SH-SY5Y (cell line): ENCODE measurements around the gene SNRPE.

Experiments used
- GATA2 ChIP-seq: IDR thresholded peaks from 2 replicates; pipeline ENCODE4 v1.6.1; 2011; ENCODE audit warnings: mild to moderate bottlenecking, low read depth, low read length
- GATA3 ChIP-seq: IDR thresholded peaks from 2 replicates; pipeline ENCODE4 v1.6.1; 2011; ENCODE audit warnings: low read depth, mild to moderate bottlenecking, low read length, moderate library complexity

The SNRPE gene

DNA sequence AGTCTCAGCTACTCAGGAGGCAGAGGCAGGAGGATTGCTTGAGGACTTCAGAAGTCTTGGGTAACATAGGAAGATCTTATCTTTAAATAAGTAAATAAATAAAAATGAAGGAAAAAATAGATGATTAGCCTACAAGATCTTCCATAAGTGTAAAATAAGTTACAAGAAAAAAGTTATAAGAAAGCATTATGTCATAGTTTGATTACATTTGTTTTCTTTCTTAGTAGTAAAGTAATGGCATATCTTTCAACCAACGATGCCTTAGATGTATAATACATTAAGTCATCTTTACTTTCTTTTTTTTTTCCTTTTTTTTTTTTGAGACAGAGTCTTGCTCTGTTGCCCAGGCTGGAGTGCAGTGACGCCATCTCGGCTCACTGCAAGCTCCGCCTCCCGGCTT lies 46.5 kb downstream of the SNRPE start:
- no peak for TF ChIP-seq GATA3
- TF ChIP-seq GATA2 = no peak

- TF ChIP-seq GATA3 (no peak), GATA2 (no peak)
These were observed 50.4 kb downstream of the SNRPE start for GRCh38 chr1:203911806-203912205.

DNA sequence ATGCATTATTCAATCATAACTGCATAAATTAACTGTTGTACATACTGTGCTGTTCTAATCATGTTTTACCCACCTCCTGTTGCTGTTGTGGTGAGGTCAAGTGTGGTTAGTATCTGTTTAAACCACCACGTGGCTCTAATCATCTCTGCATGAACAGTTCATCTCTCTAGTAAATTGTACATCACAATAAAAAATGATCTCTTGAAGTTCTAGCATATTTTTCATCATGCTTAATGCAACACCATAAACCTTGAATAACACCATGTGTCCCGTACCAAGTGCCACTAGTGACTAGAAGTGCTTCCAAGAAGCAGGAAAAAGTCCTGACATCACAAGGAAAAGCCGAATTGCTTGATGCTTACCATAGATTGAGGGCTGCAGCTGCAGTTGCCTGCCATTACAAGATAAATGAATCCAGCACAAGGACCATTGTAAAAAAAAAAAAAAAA lies 51.7 kb downstream of the SNRPE start:
- TF ChIP-seq GATA3 = no peak
- TF ChIP-seq GATA2 = no peak

DNA sequence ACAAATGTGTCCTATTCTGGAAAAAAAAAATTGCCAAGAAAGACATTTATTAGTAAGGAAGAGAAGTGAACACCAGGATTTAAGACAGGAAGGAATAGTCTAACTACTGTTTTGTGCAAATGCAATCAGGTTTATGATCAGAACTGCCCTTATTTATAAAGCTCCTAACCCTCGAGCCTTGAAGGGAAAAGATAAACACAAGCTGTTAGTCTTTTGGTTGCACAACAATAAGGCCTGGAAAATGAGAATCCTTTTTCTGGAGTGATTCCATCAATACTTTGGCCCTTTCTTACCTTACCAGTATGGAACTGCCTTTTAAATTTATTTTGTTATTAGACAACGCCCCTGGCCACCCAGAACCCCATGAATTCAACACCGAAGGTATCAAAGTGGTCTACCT lies 52.9 kb downstream of the SNRPE start:
- TF ChIP-seq GATA2 = no peak
- TF ChIP-seq GATA3 = no peak

DNA sequence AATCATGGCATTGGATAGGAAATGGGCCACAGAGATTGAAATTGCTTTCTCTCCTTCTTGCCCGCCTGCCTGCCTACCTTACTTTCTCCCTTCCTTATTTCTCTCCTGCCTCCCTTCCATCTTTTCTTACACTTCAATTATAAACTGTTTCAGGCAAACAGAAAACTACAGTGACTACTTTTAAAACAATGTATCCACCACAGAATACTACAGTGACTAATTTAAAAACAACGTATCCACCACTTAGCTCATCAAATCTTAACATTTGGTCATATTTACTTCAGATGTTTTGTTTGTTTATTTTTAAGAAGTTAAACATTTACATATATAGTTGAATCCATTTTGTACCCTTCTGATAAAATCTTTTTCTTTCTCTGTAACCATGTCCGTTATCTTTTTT lies 54.4 kb downstream of the SNRPE start:
- TF ChIP-seq GATA2 (no peak), GATA3 (no peak)

DNA sequence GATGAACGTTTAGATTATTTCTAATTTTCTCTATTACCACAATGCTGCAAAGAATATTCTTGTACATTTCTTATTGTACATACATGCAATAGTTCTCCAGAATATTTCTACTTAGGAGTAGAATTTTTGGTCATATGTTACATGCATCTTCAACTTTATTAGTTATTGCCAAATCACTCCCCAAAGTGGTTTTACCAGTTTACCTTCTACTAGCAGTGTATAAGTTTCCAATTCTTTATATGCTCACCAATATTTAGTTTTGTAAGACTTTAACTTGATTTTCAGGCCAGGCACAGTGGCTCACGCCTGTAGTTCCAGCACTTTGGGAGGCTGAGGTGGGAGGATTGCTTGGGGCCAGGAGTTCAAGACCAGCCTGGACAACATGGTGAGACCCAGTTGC lies 55.4 kb downstream of the SNRPE start:
- TF ChIP-seq GATA2 (no peak), GATA3 (no peak)
